ENCODE measurements around the gene TRIM24.

GRCh38 chr7:138610671-138611170, 150.7 kb downstream of the TRIM24 start:
- TF ChIP-seq CTCF (IDR thresholded peaks at IDR 0.05) (no peak), POLR2A (IDR thresholded peaks at IDR 0.05) (no peak)

All from gastroesophageal sphincter (tissue), 3 donors.